K562 (cell line): ENCODE data around the gene SFT2D2.
"Not testable (repeated sequence)": the region's sequence is repeated elsewhere in the genome, so short reads cannot be mapped to it uniquely, and the experiment has no call there.

Source experiments
- MTA3 ChIP-seq: fragments of 450-650 bp; formaldehyde crosslinking; IDR thresholded peaks from 2 replicates; pipeline ENCODE4 v1.6.1; 2017; ENCODE audit warnings: mild to moderate bottlenecking, borderline replicate concordance
- MXD1 ChIP-seq: fragments of 250-450 bp; sonication (Bioruptor Pico); IDR thresholded peaks from 2 replicates; pipeline ENCODE4 v1.8.0; 2021; ENCODE audit warnings: borderline replicate concordance, mild to moderate bottlenecking, moderate library complexity; ENCODE audit not compliant: poor library complexity, severe bottlenecking
- POLR2AphosphoS5 ChIP-seq: IDR thresholded peaks from 2 replicates; pipeline ENCODE4 v1.6.1; 2011; ENCODE audit warnings: mild to moderate bottlenecking, low read depth, low read length, moderate library complexity; ENCODE audit not compliant: control insufficient read depth, insufficient read depth
- RCOR1 ChIP-seq, 2 experiments: IDR thresholded peaks; 2 replicates each; pipeline ENCODE4 v1.6.1; 2012; ENCODE audit warnings: low read depth in 2 of 2, low read length in 2 of 2, borderline replicate concordance in 1 of 2, improper control_type of control experiment in 1 of 2
- SMC3 ChIP-seq: conservative IDR thresholded peaks from 2 replicates; pipeline ENCODE4 v1.6.1; 2011; ENCODE audit warnings: low read depth, low read length, improper control_type of control experiment; ENCODE audit not compliant: insufficient read depth
- ZBTB2 ChIP-seq: fragments of 450-650 bp; IDR thresholded peaks from 2 replicates; pipeline ENCODE4 v1.6.1; 2016; ENCODE audit warnings: antibody characterized with exemption
- ZBTB7A ChIP-seq: IDR thresholded peaks from 2 replicates; pipeline ENCODE4 v1.6.1; 2011; ENCODE audit warnings: low read depth, mild to moderate bottlenecking, low read length, moderate library complexity, borderline replicate concordance; ENCODE audit not compliant: control insufficient read depth
- ZNF224 ChIP-seq: sonication (generic); formaldehyde crosslinking; IDR thresholded peaks from 2 replicates; pipeline ENCODE4 v1.8.0; 2022; ENCODE audit warnings: mild to moderate bottlenecking, missing genetic modification reagents
- ZZZ3 ChIP-seq: fragments of 450-650 bp; IDR thresholded peaks from 2 replicates; pipeline ENCODE4 v1.6.1; 2016; ENCODE audit warnings: antibody characterized with exemption, mild to moderate bottlenecking, moderate library complexity
- TF ChIP-seq, protein P1 (sequence below), 3 experiments: IDR thresholded peaks in 2 of 3; conservative IDR thresholded peaks in 1 of 3; 2 replicates each; pipeline ENCODE4 v1.5.1; 2011 to 2012; ENCODE audit warnings: low read length in 3 of 3, mild to moderate bottlenecking in 3 of 3, control low read depth in 2 of 3, improper control_type of control experiment in 1 of 3, inconsistent platforms in 1 of 3, low read depth in 1 of 3, mixed read lengths in 1 of 3, moderate library complexity in 1 of 3; ENCODE audit not compliant: insufficient read depth in 2 of 3

DNA sequence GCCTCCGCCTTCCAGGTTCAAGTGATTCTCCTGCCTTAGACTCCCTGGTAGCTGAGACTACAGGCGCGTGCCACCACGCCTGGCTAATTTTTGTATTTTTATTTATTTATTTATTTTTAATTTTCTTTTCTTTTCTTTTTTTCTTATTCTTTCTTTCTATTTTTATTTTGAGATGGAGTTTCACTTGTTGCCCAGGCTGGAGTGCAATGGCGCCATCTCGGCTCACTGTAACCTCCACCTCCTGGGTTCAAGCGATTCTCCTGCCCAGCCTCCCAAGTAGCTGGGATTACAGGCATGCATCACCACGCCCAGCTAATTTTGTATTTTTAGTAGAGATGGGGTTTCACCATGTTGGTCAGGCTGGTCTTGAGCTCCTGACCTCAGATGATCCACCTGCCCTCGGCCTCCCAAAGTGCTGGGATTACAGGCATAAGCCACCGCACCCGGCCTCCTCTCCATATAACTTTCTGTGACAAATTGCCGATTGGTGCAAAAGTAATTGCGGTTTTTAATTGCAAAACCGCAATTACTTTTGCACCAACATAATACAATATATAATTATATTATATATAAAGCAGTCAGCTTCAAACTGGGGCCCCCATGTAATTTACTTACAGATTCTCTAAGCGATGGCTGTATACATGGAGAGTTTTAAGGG is 44.6 kb upstream of the SFT2D2 start:
- not testable (repeated sequence) for TF ChIP-seq MTA3; RCOR1 (IDR thresholded peaks at IDR 0.05; ENCODE audit: borderline replicate concordance in 1 of 2, low read depth in 2 of 2, low read length in 2 of 2); POLR2AphosphoS5; ZBTB2; ZNF224 (CRISPR knock-in tag); SMC3; MXD1; ZBTB7A; ZZZ3
- TF ChIP-seq, protein P1, sequence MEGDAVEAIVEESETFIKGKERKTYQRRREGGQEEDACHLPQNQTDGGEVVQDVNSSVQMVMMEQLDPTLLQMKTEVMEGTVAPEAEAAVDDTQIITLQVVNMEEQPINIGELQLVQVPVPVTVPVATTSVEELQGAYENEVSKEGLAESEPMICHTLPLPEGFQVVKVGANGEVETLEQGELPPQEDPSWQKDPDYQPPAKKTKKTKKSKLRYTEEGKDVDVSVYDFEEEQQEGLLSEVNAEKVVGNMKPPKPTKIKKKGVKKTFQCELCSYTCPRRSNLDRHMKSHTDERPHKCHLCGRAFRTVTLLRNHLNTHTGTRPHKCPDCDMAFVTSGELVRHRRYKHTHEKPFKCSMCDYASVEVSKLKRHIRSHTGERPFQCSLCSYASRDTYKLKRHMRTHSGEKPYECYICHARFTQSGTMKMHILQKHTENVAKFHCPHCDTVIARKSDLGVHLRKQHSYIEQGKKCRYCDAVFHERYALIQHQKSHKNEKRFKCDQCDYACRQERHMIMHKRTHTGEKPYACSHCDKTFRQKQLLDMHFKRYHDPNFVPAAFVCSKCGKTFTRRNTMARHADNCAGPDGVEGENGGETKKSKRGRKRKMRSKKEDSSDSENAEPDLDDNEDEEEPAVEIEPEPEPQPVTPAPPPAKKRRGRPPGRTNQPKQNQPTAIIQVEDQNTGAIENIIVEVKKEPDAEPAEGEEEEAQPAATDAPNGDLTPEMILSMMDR (IDR thresholded peaks at IDR 0.05 in 2 of 3, conservative IDR thresholded peaks at IDR 0.05 in 1 of 3; ENCODE audit: insufficient read depth in 2 of 3, low read depth in 1 of 3, low read length in 3 of 3) = not testable (repeated sequence)
